HG03457 (cell line): ENCODE measurements around the gene PLAAT4.
"Not testable (repeated sequence)": the region's sequence is repeated elsewhere in the genome, so short reads cannot be mapped to it uniquely, and the experiment has no call there.

Experiments
- ATAC-seq: cut with Tn5 transposase; IDR thresholded peaks from one replicate; pipeline ENCODE4 v1.9.1; 2021; ENCODE audit warnings: moderate number of reproducible peaks; ENCODE audit not compliant: unreplicated experiment

PLAAT4 gene

GRCh38 chr11:63510360-63511047, 26.1 kb upstream of the PLAAT4 start:
- no peak for ATAC-seq

DNA sequence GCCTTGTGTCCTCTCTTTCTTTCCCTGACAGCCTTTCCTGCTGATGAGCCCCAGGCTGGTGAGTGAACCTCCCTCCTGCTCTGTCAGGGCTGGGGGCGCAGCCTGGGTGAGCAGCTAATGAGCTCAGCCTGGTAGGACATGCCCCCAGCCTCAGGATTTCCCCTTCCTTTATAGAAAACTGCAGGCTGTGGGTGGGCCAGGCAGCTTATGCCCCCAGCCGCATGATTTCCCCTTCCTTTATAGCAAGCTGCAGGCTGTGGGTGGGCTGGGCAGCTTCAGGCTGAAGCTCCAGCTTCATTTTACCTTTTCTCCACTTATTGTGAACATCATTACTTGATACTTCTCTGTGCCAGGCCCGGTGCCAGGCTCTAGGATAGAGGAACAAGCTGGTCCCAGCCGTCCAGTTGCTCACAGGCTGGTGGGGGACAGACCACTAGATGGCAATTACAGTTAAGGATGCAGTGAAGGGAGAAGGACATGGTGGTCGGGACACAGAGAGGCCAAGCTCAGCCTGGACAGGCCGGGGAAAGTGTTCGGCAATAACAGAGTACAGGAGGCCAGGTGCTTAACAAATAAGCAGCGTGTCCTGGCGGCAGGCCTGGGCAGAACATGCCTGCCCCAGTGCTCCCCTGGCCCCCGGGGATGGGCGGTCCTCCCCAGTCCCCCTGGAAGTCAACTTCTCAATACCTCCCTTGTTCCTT, 25.4 kb upstream of the PLAAT4 start:
- no peak for ATAC-seq

GRCh38 chr11:63512816-63513215, 23.8 kb upstream of the PLAAT4 start:
- no peak for ATAC-seq

GRCh38 chr11:63516109-63516508, 20.5 kb upstream of the PLAAT4 start:
- no peak for ATAC-seq

- no peak for ATAC-seq
These were observed 19.5 kb upstream of the PLAAT4 start for GRCh38 chr11:63517156-63517555.

- no peak for ATAC-seq
These were observed 18.1 kb upstream of the PLAAT4 start for GRCh38 chr11:63518548-63518947.

GRCh38 chr11:63520606-63521170, 15.9 kb upstream of the PLAAT4 start:
- ATAC-seq = no peak

DNA sequence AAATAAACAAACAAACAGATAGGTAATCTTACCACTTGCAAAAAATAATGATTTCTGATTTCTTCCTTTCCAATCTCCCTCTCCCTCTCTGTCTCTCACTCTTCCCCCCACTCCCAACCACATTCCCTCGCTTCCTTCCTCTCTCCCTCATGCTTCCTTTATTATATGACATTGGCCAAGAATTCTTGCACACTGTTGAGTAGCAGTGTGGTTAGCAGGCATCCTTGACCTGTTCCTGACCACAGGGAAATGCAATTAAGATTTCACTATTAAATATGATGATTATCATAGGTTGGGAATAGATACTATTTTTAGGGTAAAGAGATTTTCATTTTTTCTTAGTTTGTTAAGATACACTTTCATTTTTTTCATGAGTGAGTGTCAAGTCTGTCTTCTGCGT, 14.7 kb upstream of the PLAAT4 start:
- ATAC-seq = no peak

- ATAC-seq = no peak
These were observed 13.5 kb upstream of the PLAAT4 start for GRCh38 chr11:63523151-63523550.

GRCh38 chr11:63527667-63528066, 8.9 kb upstream of the PLAAT4 start:
- ATAC-seq = no peak

- not testable (repeated sequence) for ATAC-seq
These were observed 8.5 kb upstream of the PLAAT4 start for GRCh38 chr11:63528156-63528555.

DNA sequence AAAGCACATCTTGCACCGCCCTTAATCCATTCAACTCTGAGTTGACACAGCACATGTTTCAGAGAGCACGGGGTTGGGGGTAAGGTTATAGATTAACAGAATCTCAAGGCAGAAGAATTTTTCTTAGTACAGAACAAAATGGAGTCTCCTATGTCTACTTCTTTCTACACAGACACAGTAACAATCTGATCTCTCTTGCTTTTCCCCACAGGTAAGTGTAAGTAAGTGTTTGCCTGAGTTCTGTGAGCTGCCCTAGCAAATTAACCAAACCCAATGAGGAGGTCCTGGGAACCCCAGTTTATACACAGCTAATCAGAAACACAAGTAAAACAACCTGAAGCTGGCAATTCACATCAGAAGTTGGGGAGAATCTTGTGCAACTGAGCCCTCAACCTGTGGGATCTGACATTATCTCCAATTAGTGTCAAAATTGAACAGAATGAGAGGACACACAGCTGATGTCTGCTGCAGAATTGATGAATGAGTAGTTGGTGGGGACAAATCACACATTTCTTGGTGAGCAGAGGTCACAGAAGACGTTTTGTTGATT, 7.8 kb upstream of the PLAAT4 start:
- ATAC-seq = not testable (repeated sequence)

DNA sequence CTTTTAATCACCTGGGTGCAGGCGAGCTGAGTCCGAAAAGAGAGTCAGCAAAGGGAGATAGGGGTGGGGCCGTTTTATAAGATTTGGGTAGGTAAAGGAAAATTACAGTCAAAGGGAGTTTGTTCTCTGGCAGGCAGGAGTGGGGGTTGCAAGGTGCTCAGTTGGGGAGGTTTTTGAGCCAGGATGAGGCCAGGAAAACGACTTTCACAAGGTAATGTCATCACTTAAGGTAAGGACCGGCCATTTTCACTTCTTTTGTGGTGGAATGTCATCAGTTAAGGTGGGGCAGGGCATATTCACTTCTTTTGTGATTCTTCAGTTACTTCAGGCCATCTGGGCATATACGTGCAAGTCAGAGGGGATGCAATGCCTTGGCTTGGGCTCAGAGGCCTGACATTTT, 7.2 kb upstream of the PLAAT4 start:
- ATAC-seq = not testable (repeated sequence)

DNA sequence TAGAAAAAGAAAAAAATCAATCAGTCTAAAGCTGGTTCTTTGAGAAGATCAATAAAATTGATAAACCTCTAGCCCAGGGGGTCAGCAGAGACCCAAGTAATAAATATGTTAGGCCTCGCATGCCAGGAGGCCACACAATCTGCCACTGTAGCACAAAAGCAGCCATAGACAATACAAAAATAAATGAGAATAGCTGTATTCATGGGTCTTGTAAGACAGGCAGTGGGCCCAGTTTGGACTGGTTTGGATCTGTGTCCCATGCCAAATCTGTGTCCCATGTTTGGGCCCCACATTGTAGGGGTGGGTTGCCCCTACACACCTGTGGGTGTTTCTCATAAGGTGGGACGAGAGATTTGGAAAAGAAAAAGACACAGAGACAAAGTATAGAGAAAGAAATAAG, 6.6 kb upstream of the PLAAT4 start:
- no peak for ATAC-seq

DNA sequence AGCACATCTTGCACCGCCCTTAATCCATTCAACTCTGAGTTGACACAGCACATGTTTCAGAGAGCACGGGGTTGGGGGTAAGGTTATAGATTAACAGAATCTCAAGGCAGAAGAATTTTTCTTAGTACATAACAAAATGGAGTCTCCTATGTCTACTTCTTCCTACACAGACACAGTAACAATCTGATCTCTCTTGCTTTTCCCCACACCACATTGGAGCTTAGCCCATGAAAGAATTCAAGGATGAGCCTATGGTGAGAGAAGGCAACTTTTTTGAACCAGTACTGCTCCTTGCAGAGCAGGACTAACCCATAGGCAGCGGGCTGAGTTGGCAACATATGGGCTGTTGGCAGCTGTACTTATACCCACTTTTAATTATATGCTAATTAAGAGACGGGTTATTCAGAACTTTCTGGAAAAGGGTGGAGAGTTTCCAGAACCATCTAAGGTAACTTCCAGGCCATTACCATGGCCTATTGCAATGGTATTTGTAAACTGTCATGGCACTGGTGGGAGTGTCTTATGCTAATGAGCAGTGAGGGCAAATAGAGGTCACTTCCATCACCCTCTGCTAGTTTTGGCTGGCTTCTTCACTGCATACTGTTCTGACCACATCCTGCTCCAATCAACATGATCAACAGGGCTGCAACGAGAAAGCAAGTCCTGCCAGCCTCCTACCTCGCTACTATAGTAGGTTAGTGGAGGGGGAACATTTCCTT, 5.4 kb upstream of the PLAAT4 start:
- peak; percentile 69 for ATAC-seq

DNA sequence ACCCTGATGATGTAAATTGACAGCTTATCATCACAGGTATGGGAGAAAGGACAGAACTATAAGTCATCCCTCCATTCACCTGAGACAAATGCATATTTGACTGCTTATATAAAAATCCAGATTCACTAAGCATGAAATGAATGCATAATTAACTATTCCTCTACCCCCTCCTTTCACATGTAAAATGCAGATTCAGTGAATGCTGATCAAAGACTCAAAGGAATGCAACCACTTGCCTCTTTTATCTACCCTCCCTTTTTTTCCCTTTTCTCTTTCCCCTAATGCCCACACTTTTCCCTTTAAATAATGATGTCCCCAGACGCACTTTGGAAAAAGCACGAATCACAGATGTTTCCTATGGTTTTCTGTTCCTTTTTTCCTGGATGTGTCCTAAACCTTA, 4.5 kb upstream of the PLAAT4 start:
- ATAC-seq = no peak

DNA sequence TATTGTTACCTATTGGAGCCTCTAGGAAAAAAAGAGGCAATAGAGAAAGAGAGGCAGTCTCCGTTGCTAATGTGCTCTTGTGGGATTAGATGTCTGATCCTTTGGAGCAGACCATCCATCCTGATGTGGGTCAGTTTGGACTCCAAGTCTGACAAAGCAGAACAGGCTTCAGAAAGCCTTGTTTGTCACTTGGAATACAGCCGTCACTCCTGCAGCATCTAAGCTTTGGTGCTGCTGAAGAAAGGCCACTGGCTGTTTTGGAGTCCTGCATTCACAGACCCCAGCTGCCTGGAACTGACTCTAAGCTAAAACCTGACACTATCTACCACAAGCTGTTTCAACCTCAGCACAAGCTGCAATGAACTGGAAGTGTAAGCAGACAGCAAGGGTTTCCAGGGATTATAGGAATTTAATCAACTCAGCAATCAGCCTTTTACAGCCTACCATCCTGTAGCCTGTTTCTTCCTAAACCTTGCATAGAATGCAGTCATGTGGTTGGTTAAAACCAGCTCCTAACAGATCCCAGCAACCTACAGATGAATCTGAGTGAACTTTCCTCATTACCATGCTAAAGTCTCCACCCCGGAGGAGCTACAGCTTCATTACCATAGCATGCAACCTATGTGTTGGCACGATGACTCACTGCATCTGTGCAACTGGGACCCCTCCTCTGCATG, 3.7 kb upstream of the PLAAT4 start:
- no peak for ATAC-seq

GRCh38 chr11:63534076-63534475, 2.5 kb upstream of the PLAAT4 start:
- no peak for ATAC-seq

- ATAC-seq = no peak
These were observed 1.6 kb upstream of the PLAAT4 start for GRCh38 chr11:63534895-63535461.

- ATAC-seq = no peak
These were observed 874 bp upstream of the PLAAT4 start for GRCh38 chr11:63535734-63536133.
